HL-60 (cell line): ENCODE results near the gene KAT14.
"Not testable (repeated sequence)": the region's sequence is repeated elsewhere in the genome, so short reads cannot be mapped to it uniquely, and the experiment has no call there.

ENCODE experiments used
- DNase-seq, 2 experiments: peaks; one replicate each; pipeline ENCODE4 v3.0.0-alpha.2; 2010 to 2020; ENCODE audit warnings: low read depth in 1 of 2, low spot score in 1 of 2
- H3K27ac ChIP-seq: fragments of 250-450 bp; sonication (Bioruptor Pico); replicated peaks from 2 replicates; pipeline ENCODE4 v1.5.1; 2020; ENCODE audit warnings: mild to moderate bottlenecking, moderate library complexity
- H3K27me3 ChIP-seq: fragments of 250-450 bp; sonication (Bioruptor Pico); 2 replicates; pipeline ENCODE4 v1.5.1; 2021; ENCODE audit warnings: mild to moderate bottlenecking, moderate library complexity; ENCODE audit not compliant: insufficient read depth, poor library complexity, severe bottlenecking
- H3K4me3 ChIP-seq: replicated peaks from 2 replicates; pipeline ENCODE4 v1.5.1; 2011; ENCODE audit warnings: mild to moderate bottlenecking, control low read depth, low read length; ENCODE audit not compliant: insufficient read depth
- TF ChIP-seq, protein P1 (sequence below): IDR thresholded peaks from 2 replicates; pipeline ENCODE4 v1.6.1; 2012; ENCODE audit warnings: low read depth; ENCODE audit not compliant: insufficient replicate concordance

The KAT14 gene

GRCh38 chr20:18226741-18227140, 89.1 kb downstream of the KAT14 start:
- not testable (repeated sequence) for H3K4me3 ChIP-seq, H3K27ac ChIP-seq, DNase-seq, H3K27me3 ChIP-seq

GRCh38 chr20:18233408-18233943, 95.8 kb downstream of the KAT14 start:
- Histone ChIP-seq H3K4me3 (no peak overlapping the region), H3K27me3 (no peaks in the 10 kb centered on the region), H3K27ac (no peak overlapping the region)
- TF ChIP-seq, protein P1, sequence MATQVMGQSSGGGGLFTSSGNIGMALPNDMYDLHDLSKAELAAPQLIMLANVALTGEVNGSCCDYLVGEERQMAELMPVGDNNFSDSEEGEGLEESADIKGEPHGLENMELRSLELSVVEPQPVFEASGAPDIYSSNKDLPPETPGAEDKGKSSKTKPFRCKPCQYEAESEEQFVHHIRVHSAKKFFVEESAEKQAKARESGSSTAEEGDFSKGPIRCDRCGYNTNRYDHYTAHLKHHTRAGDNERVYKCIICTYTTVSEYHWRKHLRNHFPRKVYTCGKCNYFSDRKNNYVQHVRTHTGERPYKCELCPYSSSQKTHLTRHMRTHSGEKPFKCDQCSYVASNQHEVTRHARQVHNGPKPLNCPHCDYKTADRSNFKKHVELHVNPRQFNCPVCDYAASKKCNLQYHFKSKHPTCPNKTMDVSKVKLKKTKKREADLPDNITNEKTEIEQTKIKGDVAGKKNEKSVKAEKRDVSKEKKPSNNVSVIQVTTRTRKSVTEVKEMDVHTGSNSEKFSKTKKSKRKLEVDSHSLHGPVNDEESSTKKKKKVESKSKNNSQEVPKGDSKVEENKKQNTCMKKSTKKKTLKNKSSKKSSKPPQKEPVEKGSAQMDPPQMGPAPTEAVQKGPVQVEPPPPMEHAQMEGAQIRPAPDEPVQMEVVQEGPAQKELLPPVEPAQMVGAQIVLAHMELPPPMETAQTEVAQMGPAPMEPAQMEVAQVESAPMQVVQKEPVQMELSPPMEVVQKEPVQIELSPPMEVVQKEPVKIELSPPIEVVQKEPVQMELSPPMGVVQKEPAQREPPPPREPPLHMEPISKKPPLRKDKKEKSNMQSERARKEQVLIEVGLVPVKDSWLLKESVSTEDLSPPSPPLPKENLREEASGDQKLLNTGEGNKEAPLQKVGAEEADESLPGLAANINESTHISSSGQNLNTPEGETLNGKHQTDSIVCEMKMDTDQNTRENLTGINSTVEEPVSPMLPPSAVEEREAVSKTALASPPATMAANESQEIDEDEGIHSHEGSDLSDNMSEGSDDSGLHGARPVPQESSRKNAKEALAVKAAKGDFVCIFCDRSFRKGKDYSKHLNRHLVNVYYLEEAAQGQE = no peak
- DNase-seq = no peak
